ENCODE results near the gene PLXNA2.

- TF ChIP-seq CTCF (conservative IDR thresholded peaks at IDR 0.05; ENCODE audit: low read length) = no peak
- no peak for TF ChIP-seq EZH2phosphoT487 (IDR thresholded peaks at IDR 0.05; ENCODE audit: borderline replicate concordance, low read depth, low read length)
Measured at GRCh38 chr1:208084220-208084619, 160.0 kb downstream of the PLXNA2 start.

Data from OCI-LY7 (cell line).